OCI-LY1 (cell line): ENCODE data around the gene FAM181B.

ENCODE experiments used
- EZH2 ChIP-seq: fragments of 200-600 bp; sonication (generic), shearing (Covaris generic); IDR thresholded peaks from 2 replicates; pipeline ENCODE4 v1.8.0; 2017; ENCODE audit warnings: borderline replicate concordance, mixed run types, mild to moderate bottlenecking, antibody characterized with exemption, low read length, moderate library complexity, mixed read lengths
- TF ChIP-seq, protein P1 (sequence below): fragments of 200-600 bp; sonication (generic), shearing (Covaris generic); IDR thresholded peaks from 2 replicates; pipeline ENCODE4 v1.5.1; 2017; ENCODE audit warnings: mild to moderate bottlenecking, antibody characterized with exemption, low read length, moderate library complexity, mixed read lengths

DNA sequence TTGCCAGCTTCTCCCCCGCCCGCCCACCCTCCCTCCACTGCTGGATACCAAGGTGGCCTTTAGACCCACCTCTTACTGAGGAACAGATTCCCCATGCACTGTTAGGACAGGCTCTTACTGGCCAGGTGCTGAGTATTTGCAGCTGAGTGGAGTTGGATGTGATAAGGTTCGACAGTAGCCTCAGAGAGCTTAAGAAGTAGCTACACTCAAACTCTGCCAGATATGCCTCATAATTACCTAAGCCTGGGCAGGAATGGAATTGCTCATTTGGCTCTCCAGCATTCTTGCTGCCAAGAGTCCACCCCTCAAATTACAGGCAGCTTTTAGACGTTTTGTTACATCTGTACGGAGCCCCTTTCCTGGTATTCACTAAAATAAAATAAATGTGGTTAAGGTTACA, 9.6 kb downstream of the FAM181B start:
- TF ChIP-seq, protein P1, sequence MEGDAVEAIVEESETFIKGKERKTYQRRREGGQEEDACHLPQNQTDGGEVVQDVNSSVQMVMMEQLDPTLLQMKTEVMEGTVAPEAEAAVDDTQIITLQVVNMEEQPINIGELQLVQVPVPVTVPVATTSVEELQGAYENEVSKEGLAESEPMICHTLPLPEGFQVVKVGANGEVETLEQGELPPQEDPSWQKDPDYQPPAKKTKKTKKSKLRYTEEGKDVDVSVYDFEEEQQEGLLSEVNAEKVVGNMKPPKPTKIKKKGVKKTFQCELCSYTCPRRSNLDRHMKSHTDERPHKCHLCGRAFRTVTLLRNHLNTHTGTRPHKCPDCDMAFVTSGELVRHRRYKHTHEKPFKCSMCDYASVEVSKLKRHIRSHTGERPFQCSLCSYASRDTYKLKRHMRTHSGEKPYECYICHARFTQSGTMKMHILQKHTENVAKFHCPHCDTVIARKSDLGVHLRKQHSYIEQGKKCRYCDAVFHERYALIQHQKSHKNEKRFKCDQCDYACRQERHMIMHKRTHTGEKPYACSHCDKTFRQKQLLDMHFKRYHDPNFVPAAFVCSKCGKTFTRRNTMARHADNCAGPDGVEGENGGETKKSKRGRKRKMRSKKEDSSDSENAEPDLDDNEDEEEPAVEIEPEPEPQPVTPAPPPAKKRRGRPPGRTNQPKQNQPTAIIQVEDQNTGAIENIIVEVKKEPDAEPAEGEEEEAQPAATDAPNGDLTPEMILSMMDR: no peak
- no peak for TF ChIP-seq EZH2
